H1 (cell line): ENCODE results near the gene GMEB2. TPM values are rescaled to one million over a fixed set of nuclear protein-coding genes. Genes with fewer than 3 reads are reported as not detected.

ENCODE experiments used
- CTCF ChIA-PET: fragments of 300-600 bp; sonication (Branson Sonifier 250); formaldehyde crosslinking; loops from one replicate; lab custom pipeline; 2021; ENCODE audit not compliant: partially characterized antibody; lab: Charles Lee
- POLR2A ChIA-PET: fragments of 300-600 bp; sonication (Branson Sonifier 250); formaldehyde crosslinking; loops from one replicate; lab custom pipeline; 2021; ENCODE audit warnings: inconsistent platforms; ENCODE audit not compliant: partially characterized antibody; lab: Charles Lee
- DNase-seq, 2 experiments: peaks; one replicate each; pipeline versions ENCODE4 v3.0.0 to v3.0.0-alpha.2; 2010 to 2022; ENCODE audit warnings: low spot score in 2 of 2, low read depth in 1 of 2, mixed read lengths in 1 of 2
- FAIRE-seq: peaks from 2 replicates; lab custom pipeline; 2011; peaks lifted over from hg19 to GRCh38; lab: Jason Lieb, UNC
- H2AFZ ChIP-seq: 2 replicates; pipeline ENCODE4 v1.8.1; 2012; ENCODE audit warnings: low read length, inconsistent platforms
- H2AK5ac ChIP-seq: 2 replicates; pipeline ENCODE4 v1.6.1; 2013; ENCODE audit warnings: low read depth, low read length
- H2BK120ac ChIP-seq: replicated peaks from 2 replicates; pipeline ENCODE3; 2013; ENCODE audit warnings: low read depth, low read length, inconsistent platforms
- H2BK12ac ChIP-seq: 2 replicates; pipeline ENCODE4 v1.6.1; 2013; ENCODE audit warnings: low read depth, low read length
- H2BK15ac ChIP-seq: 2 replicates; pipeline ENCODE4 v1.6.1; 2013; ENCODE audit warnings: low read length
- H2BK20ac ChIP-seq: 2 replicates; pipeline ENCODE4 v1.6.1; 2013; ENCODE audit warnings: low read length
- H2BK5ac ChIP-seq: 2 replicates; pipeline ENCODE4 v1.6.1; 2013; ENCODE audit warnings: low read depth, low read length
- H3K14ac ChIP-seq: 2 replicates; pipeline ENCODE4 v1.6.1; 2013; ENCODE audit warnings: inconsistent platforms; ENCODE audit not compliant: insufficient read length
- H3K18ac ChIP-seq: 2 replicates; pipeline ENCODE4 v1.6.1; 2013; ENCODE audit warnings: low read length; ENCODE audit errors: extremely low read depth
- H3K23ac ChIP-seq: 2 replicates; pipeline ENCODE4 v1.6.1; 2013; ENCODE audit warnings: inconsistent platforms; ENCODE audit not compliant: insufficient read length
- H3K23me2 ChIP-seq: 2 replicates; pipeline ENCODE4 v1.6.1; 2013; ENCODE audit warnings: low read depth, low read length
- H3K27ac ChIP-seq: 2 replicates; pipeline ENCODE4 v1.6.1; 2011; ENCODE audit warnings: low read depth, low read length, inconsistent platforms
- H3K27me3 ChIP-seq, 4 experiments: replicated peaks in 1 of 4; 1 replicate in 1 of 4; 2 replicates in 3 of 4; pipeline versions ENCODE4 v1.6.1 to v1.8.1; 2011 to 2013; ENCODE audit warnings: low read length in 3 of 4, mild to moderate bottlenecking in 3 of 4, inconsistent platforms in 2 of 4, mixed read lengths in 2 of 4, moderate library complexity in 1 of 4; ENCODE audit not compliant: control insufficient read depth in 3 of 4, insufficient read depth in 3 of 4; ENCODE audit errors: extremely low read depth in 1 of 4
- H3K36me3 ChIP-seq, 4 experiments: 2 replicates each; pipeline versions ENCODE4 v1.6.1 to v1.8.1; 2011 to 2013; ENCODE audit warnings: mild to moderate bottlenecking in 4 of 4, low read length in 3 of 4, moderate library complexity in 2 of 4, control low read depth in 1 of 4, inconsistent platforms in 1 of 4; ENCODE audit not compliant: insufficient read depth in 4 of 4, control insufficient read depth in 2 of 4
- H3K4ac ChIP-seq: replicated peaks from 2 replicates; pipeline ENCODE3; 2013; ENCODE audit warnings: low read length, low read depth, mixed read lengths, inconsistent platforms; ENCODE audit not compliant: insufficient read length
- H3K4me1 ChIP-seq, 4 experiments: replicated peaks in 1 of 4; 1 replicate in 1 of 4; 2 replicates in 3 of 4; pipeline versions ENCODE4 v1.6.1 to v1.8.1; 2011 to 2013; ENCODE audit warnings: low read length in 3 of 4, inconsistent platforms in 2 of 4, mixed read lengths in 1 of 4; ENCODE audit not compliant: insufficient read depth in 4 of 4, control insufficient read depth in 3 of 4
- H3K4me2 ChIP-seq, 2 experiments: 2 replicates each; pipeline versions ENCODE4 v1.6.1 to v1.8.1; 2011 to 2013; ENCODE audit warnings: low read depth in 2 of 2, low read length in 2 of 2, control low read depth in 1 of 2, inconsistent platforms in 1 of 2, mild to moderate bottlenecking in 1 of 2; ENCODE audit not compliant: insufficient read depth in 1 of 2
- H3K4me3 ChIP-seq, 4 experiments: fragments of 200-600, 300-600 bp in 1 of 4; sonication (generic), shearing (Covaris generic), sonication (Bioruptor Twin) in 1 of 4; 2 replicates each; pipeline versions ENCODE4 v1.5.1 to v1.8.1; 2011 to 2016; ENCODE audit warnings: low read length in 4 of 4, low read depth in 3 of 4, control low read depth in 2 of 4, inconsistent platforms in 2 of 4, mild to moderate bottlenecking in 2 of 4, mixed read lengths in 1 of 4, moderate library complexity in 1 of 4; ENCODE audit not compliant: insufficient read depth in 2 of 4; ENCODE audit errors: extremely low read depth in 1 of 4
- H3K56ac ChIP-seq: replicated peaks from 2 replicates; pipeline ENCODE3; 2013; ENCODE audit warnings: low read depth, mild to moderate bottlenecking, mixed read lengths, low read length, inconsistent platforms; ENCODE audit not compliant: insufficient read length
- H3K79me1 ChIP-seq: 2 replicates; pipeline ENCODE4 v1.6.1; 2013; ENCODE audit warnings: low read depth, low read length, control low read depth
- H3K79me2 ChIP-seq, 2 experiments: 2 replicates each; pipeline versions ENCODE4 v1.6.1 to v1.8.1; 2012 to 2013; ENCODE audit warnings: low read length in 2 of 2, mild to moderate bottlenecking in 2 of 2, inconsistent platforms in 1 of 2; ENCODE audit not compliant: insufficient read depth in 2 of 2, control insufficient read depth in 1 of 2
- H3K9ac ChIP-seq, 4 experiments: replicated peaks in 1 of 4; 1 replicate in 1 of 4; 2 replicates in 3 of 4; pipeline versions ENCODE4 v1.6.1 to v1.8.1; 2011 to 2013; ENCODE audit warnings: low read depth in 3 of 4, low read length in 3 of 4, control low read depth in 2 of 4, mild to moderate bottlenecking in 2 of 4, moderate library complexity in 2 of 4, inconsistent platforms in 1 of 4; ENCODE audit errors: extremely low read depth in 1 of 4
- H3K9me3 ChIP-seq, 2 experiments: 2 replicates each; pipeline versions ENCODE4 v1.6.1 to v1.8.1; 2012 to 2013; ENCODE audit warnings: mild to moderate bottlenecking in 2 of 2, moderate library complexity in 2 of 2, control low read depth in 1 of 2, inconsistent platforms in 1 of 2, low read depth in 1 of 2, low read length in 1 of 2, mixed read lengths in 1 of 2; ENCODE audit not compliant: insufficient read depth in 2 of 2
- H4K20me1 ChIP-seq, 2 experiments: replicated peaks in 1 of 2; 2 replicates each; pipeline versions ENCODE3 to v1.8.1; 2011 to 2013; ENCODE audit warnings: inconsistent platforms in 2 of 2, low read length in 2 of 2, mild to moderate bottlenecking in 1 of 2; ENCODE audit not compliant: insufficient read depth in 2 of 2, control insufficient read depth in 1 of 2
- H4K5ac ChIP-seq: 2 replicates; pipeline ENCODE4 v1.6.1; 2013; ENCODE audit warnings: low read length, low read depth, mixed read lengths, inconsistent platforms; ENCODE audit not compliant: insufficient read length
- H4K8ac ChIP-seq: 2 replicates; pipeline ENCODE4 v1.8.0; 2013; ENCODE audit warnings: mild to moderate bottlenecking, moderate library complexity, low read length, inconsistent platforms; ENCODE audit not compliant: insufficient read depth; ENCODE audit errors: extremely low read depth
- H4K91ac ChIP-seq: replicated peaks from 2 replicates; pipeline ENCODE3; 2013; ENCODE audit warnings: low read length, mixed read lengths, inconsistent platforms; ENCODE audit not compliant: insufficient read length
- EP300 ChIP-seq, 2 experiments: IDR thresholded peaks; 1 replicate in 1 of 2; 2 replicates in 1 of 2; pipeline ENCODE4 v1.6.1; 2011 to 2012; ENCODE audit warnings: low read depth in 2 of 2, low read length in 2 of 2, mild to moderate bottlenecking in 2 of 2, borderline replicate concordance in 1 of 2, inconsistent platforms in 1 of 2, moderate library complexity in 1 of 2
- HDAC2 ChIP-seq, 2 experiments: fragments of 300-600 bp in 1 of 2; sonication (generic) in 1 of 2; IDR thresholded peaks; 2 replicates each; pipeline ENCODE4 v1.6.1; 2011 to 2012; ENCODE audit warnings: low read depth in 2 of 2, low read length in 2 of 2, mild to moderate bottlenecking in 2 of 2, moderate library complexity in 2 of 2, borderline replicate concordance in 1 of 2, inconsistent platforms in 1 of 2
- JUND ChIP-seq: IDR thresholded peaks from 2 replicates; pipeline ENCODE4 v1.6.1; 2011; ENCODE audit warnings: mild to moderate bottlenecking, improper control_type of control experiment, low read length
- KDM1A ChIP-seq: fragments of 200-600, 300-600 bp; sonication (generic); IDR thresholded peaks from 2 replicates; pipeline ENCODE4 v1.7.1; 2016; ENCODE audit warnings: mild to moderate bottlenecking, low read length, borderline replicate concordance
- MAFK ChIP-seq: IDR thresholded peaks from 2 replicates; pipeline ENCODE4 v1.6.1; 2012; ENCODE audit warnings: low read depth, mild to moderate bottlenecking, improper control_type of control experiment, low read length
- SAP30 ChIP-seq: fragments of 300-600 bp; sonication (generic); IDR thresholded peaks from 2 replicates; pipeline ENCODE4 v1.7.1; 2012; ENCODE audit warnings: low read length, moderate library complexity, mild to moderate bottlenecking, inconsistent platforms; ENCODE audit not compliant: insufficient read depth, insufficient replicate concordance
- SIRT6 ChIP-seq: IDR thresholded peaks from one replicate; pipeline ENCODE4 v1.7.1; 2012; ENCODE audit warnings: low read length, inconsistent platforms
- SP2 ChIP-seq: IDR thresholded peaks from 2 replicates; pipeline ENCODE4 v1.6.1; 2012; ENCODE audit warnings: mild to moderate bottlenecking, low read length, inconsistent platforms
- SUZ12 ChIP-seq: fragments of 200-600 bp; sonication (generic); IDR thresholded peaks from 2 replicates; pipeline ENCODE4 v1.6.1; 2012; ENCODE audit warnings: mild to moderate bottlenecking, inconsistent platforms, low read length, moderate library complexity, mixed read lengths
- WGBS, 2 experiments: shearing (Covaris generic) in 1 of 2; methylation state at CpG; one replicate each; pipeline versions ENCODE4 v1.1.6 to v1.1.7; 2013 to 2015; ENCODE audit warnings: low lambda C conversion rate in 2 of 2, mixed read lengths in 2 of 2, inconsistent platforms in 1 of 2, low coverage in 1 of 2, missing lambda C conversion rate in 1 of 2; ENCODE audit not compliant: insufficient replicate concordance in 2 of 2, insufficient coverage in 1 of 2, insufficient read length in 1 of 2; ENCODE audit errors: extremely low coverage in 1 of 2, missing lambda C conversion rate in 1 of 2; 5-methylcytosine and 5-hydroxymethylcytosine counted together
- polyA plus RNA-seq, 7 experiments: library from polyadenylated mRNA; depleted of rRNA in 3 of 7; stranded (reverse) in 5 of 7; unstranded in 2 of 7; fragments of >200 nt in 5 of 7; fragments of 200-250 nt in 2 of 7; gene quantifications; 1 replicate in 5 of 7; 2 replicates in 1 of 7; 4 replicates in 1 of 7; pipeline versions ENCODE4 v1.2.1 to v1.2.3, GENCODE V29; 2011 to 2013; ENCODE audit warnings: missing spikeins in 2 of 7, mixed read lengths in 2 of 7
- total RNA-seq: library from RNA; stranded (reverse); fragmentation: NEBNext Ultra II Directional; extraction: Animal tissue kit (Norgen Biotek cat#: 25700); gene quantifications from 2 replicates; pipeline ENCODE4 v1.2.1, GENCODE V29; 2021

Gene GMEB2
- total and polyA plus RNA-seq, 2 of the 8 experiments (the other 6 are each of a cell fraction or from before 2014, with no cell fraction given), result 12.9 to 14.2 TPM

DNA sequence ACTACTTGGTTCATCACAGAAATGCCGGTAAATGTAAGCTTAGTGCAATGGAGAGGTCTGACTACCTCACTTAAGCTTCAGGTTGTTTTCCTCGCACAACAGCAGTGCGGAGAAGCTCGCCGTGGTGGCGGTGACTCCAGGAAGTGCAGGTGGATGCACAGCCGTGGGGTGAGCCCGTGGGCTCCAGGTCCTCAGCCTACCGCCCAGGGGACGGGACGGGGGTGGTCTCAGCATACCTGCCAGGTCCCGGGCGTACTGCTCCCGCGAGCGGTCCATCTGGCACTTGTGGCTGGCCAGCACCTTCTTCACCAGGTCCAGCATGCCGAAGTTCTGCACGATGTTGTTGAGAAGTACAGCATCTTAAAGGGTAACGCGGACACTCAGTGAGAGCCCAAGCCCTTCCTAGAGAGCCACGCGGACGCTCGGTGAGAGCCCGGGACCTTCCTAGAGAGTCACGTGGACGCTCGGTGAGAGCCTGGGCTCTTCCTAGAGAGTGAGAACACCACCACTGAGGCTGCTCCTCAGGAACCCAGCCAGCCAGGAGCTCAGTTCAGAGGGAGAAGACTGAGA lies 35.0 kb downstream of the GMEB2 start:
- FAIRE-seq (no peak), DNase-seq (no peak)
- Histone ChIP-seq H3K27me3 (no peaks in the 10 kb centered on the region), H3K9ac (no peak overlapping the region), H4K8ac (no peak overlapping the region; the same call in 1 of the 2 replicates), H3K36me3 (peaks cover 0 to 18% (median 12%) of the 10 kb centered on the region in 4 experiments; a peak in 7 of 8 replicates), H2AFZ (no peak overlapping the region), H2BK5ac (no peak overlapping the region), H4K20me1 (peaks cover 0 to 12% of the 10 kb centered on the region in 2 experiments), H3K9me3 (no peaks in the 10 kb centered on the region), H3K79me2 (no peaks in the 10 kb centered on the region), H2BK12ac (no peak overlapping the region), H3K18ac (no peak overlapping the region), H2BK120ac (no peak overlapping the region), H2BK15ac (no peak overlapping the region), H3K23ac (no peak overlapping the region), H3K56ac (no peak overlapping the region), H3K4me3 (no peak overlapping the region), H2AK5ac (no peak overlapping the region), H3K27ac (no peak overlapping the region), H4K91ac (no peak overlapping the region), H3K4me2 (no peak overlapping the region), H4K5ac (no peak overlapping the region), H3K23me2 (no peaks in the 10 kb centered on the region), H3K14ac (no peak overlapping the region), H3K4me1 (no peaks in the 10 kb centered on the region), H3K79me1 (no peaks in the 10 kb centered on the region), H3K4ac (no peak overlapping the region), H2BK20ac (no peak overlapping the region)
- ChIA-PET POLR2A (no interaction called here), CTCF (interaction anchor here (0.8 to 1.6 kb wide), 5 partner anchors 19 to 528 kb away, joined by 3 to 4 read pairs (median 3); no protein-coding TSS in a partner anchor)
- TF ChIP-seq KDM1A, result no peak
- no peak for TF ChIP-seq EP300 (IDR thresholded peaks at IDR 0.05; ENCODE audit: borderline replicate concordance in 1 of 2, low read depth in 2 of 2, low read length in 2 of 2)
- TF ChIP-seq SP2, result no peak
- no peak for TF ChIP-seq MAFK
- TF ChIP-seq SIRT6, result no peak
- no peak for TF ChIP-seq SAP30
- no peak for TF ChIP-seq JUND
- no peak for TF ChIP-seq SUZ12
- no peak for TF ChIP-seq HDAC2 (IDR thresholded peaks at IDR 0.05; ENCODE audit: borderline replicate concordance in 1 of 2, low read depth in 2 of 2, low read length in 2 of 2)
- WGBS, 2 experiments, result 98% methylated on average over 28 of the region's 28 CpGs; no CpG with 5 or more reads in 1 of the 2 experiments
